Astrocyte of the spinal cord (primary cell): ENCODE data around the gene AMZ1.
"Not testable (repeated sequence)": the region's sequence is repeated elsewhere in the genome, so short reads cannot be mapped to it uniquely, and the experiment has no call there.

Experiments used
- DNase-seq: peaks from one replicate; pipeline ENCODE4 v3.0.0; 2011; ENCODE audit warnings: low read depth, low spot score
- H3K4me3 ChIP-seq: 2 replicates; pipeline ENCODE4 v1.5.1; 2011; ENCODE audit warnings: low read depth, mild to moderate bottlenecking, low read length, moderate library complexity
- in situ Hi-C: cut with HindIII; loops from 2 replicates; pipeline ENCODE4 v1.10.0; 2017; ENCODE audit warnings: low sequenced_read_pairs
- TF ChIP-seq, protein P1 (sequence below): IDR thresholded peaks from 2 replicates; pipeline ENCODE4 v1.5.1; 2012; ENCODE audit warnings: low read depth, mild to moderate bottlenecking, low read length, inconsistent platforms

Gene AMZ1

DNA sequence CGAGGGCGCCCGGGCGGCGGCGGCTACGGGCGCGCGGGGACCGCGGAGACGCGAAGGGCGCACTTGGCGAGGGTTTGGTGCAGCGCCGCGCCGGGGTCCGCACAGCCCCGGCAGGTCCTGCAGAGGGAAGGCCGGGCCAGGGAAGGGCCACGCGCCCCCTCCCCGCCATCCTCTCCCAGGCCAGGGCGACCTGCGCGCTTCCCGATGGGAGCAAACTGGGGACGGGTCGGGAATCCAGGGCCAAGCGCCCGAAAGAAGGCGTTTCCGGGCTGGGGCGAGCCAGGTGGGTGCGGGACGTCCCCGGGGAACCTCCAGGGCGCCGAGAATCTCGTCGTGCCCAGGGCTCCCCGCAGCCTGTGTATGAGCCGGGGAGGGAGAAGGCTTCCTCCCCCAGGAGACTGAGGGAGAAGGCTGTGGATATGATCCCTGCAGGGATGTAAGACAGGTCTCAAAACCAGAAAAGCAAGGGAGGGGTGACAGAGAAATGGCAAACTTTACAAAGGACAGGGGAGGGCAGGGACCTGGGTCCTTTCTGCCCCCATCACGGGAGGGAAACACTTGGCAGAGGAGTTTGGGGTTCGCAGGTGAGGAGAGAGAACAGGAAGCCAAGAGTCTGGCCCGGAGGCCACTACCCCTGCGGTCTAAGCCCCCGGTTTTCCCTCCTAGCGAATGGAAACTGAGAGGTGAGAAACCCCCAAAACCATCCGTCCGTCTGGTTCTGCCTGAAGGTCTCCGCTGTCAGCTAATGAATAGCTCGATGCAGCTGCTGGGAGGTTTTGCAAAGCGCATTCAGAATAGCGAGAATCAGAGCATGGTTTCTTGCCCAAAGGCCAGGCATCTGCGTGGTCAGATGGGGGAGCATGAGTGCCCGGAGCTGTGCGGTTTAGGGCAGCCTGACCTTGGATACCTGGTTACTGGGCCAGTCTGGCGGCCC, 674 bp downstream of the AMZ1 start:
- TF ChIP-seq, protein P1, sequence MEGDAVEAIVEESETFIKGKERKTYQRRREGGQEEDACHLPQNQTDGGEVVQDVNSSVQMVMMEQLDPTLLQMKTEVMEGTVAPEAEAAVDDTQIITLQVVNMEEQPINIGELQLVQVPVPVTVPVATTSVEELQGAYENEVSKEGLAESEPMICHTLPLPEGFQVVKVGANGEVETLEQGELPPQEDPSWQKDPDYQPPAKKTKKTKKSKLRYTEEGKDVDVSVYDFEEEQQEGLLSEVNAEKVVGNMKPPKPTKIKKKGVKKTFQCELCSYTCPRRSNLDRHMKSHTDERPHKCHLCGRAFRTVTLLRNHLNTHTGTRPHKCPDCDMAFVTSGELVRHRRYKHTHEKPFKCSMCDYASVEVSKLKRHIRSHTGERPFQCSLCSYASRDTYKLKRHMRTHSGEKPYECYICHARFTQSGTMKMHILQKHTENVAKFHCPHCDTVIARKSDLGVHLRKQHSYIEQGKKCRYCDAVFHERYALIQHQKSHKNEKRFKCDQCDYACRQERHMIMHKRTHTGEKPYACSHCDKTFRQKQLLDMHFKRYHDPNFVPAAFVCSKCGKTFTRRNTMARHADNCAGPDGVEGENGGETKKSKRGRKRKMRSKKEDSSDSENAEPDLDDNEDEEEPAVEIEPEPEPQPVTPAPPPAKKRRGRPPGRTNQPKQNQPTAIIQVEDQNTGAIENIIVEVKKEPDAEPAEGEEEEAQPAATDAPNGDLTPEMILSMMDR = no peak
- in situ Hi-C loops = no loop called here
- no peak for DNase-seq
- H3K4me3 ChIP-seq = no peak overlapping the region

DNA sequence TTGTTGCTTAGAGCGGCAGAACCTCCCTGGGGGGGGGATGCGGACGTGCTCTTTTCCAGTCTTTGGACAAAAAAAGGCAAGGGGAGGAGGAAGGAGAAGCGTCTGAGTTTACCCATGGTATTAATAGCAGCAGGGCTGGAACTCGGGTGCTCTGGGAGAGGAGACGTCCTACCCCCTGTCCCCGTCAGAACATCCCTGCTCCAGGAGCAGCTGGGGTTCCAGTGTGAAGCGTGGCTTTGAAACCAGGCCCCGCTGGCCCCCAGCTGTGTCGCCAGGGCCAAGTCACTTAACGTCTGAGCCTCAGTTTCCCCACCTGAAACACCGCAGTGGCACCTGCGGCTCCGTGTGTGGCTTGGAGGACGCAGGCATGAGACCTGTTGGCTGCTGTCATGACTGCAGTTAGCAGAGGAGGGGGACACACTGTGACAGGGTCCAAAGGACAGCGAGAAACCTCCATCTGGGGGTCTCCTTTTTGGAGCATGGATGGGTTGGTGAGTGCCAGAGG, 1.4 kb downstream of the AMZ1 start:
- TF ChIP-seq, protein P1 = no peak
- no peak overlapping the region for H3K4me3 ChIP-seq
- in situ Hi-C loops = no loop called here
- DNase-seq = no peak

DNA sequence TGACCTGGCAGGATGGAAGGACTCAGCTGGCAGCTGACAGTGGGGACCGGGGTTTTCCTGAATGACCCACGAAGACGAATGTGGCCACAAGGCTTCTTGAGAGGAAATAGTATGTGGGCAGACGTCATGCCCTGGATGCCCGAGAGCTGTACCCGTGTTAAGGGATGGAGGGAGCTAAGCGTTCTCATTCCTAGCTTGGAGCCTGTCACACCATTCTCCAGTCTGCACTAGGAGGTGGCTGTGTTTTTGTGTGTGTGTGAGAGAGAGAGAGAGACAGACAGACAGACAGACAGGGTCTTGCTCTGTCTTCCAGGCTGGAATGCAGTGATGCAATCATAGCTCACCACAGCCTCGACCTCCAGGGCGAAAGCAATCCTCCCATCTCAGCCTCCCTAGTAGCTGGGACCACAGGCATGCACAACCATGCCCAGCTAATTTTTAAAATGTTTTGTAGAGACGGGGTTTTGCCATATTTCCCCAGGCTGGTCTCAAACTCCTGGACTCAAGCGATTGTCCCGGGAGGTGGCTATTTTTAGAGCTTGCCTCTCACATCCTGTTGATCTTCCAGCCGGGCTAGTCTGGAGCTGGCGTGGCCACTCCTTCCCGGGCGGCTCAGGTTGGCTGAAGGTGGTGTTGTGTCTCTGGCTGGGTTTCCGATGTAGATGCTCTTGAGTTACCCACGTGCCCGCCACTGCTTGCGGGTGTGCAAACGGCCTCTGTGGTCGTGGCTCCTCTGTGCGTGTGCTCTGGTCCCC, 2.1 kb downstream of the AMZ1 start:
- in situ Hi-C loops = no loop called here
- H3K4me3 ChIP-seq = no peak overlapping the region
- peak; percentile 38 for DNase-seq
- TF ChIP-seq, protein P1 = no peak

DNA sequence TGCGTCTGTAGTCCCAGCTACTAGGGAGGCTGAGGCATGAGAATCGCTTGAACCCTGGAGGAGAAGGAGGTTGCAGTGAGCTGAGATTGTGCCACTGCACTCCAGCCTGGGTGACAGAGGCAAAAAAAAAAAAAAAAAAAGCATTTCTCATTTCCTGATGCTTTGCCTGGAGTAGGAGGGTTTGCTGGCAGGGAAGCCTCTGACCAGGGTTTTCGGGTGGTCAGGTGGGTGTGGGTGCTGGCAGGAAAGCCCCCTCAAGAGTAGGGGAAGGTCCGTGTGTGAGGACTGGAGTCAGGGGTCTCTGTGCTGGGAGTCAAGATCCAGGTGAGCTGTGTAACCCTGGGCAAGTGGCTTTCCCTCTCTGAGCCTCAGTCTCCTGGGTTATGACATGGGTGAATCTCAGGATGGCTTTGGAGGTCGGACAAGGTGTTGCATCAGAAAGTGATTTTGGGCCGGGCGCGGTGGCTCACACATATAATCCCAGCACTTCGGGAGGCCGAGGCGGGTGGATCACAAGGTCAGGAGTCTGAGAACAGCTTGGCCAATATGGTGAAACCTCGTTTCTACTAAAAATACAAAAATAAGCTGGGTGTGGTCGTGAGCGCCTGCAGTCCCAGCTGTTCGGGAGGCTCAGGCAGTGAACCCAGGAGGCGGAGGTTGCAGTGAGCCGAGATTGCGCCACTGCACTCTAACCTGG, 3.2 kb downstream of the AMZ1 start:
- DNase-seq = no peak
- no peak overlapping the region for H3K4me3 ChIP-seq
- in situ Hi-C loops = no loop called here
- TF ChIP-seq, protein P1 = no peak

DNA sequence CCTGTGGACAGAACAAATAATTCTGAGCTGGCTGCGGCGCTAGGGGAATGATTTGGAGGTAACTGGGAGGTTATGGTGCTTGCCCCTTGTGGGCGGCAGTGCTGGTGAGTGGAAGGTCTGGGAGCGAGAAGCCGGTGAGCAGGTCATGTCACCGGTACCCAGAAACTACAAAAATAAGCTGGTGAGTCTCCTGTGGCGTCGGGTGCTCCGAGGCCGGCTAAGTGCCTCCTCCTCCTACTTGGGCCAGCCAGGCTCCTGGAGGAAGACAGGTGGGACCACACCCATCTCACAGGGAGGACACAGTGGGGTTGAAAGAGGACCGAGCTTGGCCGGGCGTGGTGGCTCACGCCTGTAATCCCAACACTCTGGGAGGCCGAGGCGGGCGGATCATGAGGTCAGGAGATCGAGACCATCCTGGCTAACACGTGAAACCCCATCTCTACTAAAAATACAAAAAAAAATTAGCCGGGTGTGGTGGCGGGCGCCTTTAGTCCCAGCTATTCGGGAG, 4.0 kb downstream of the AMZ1 start:
- H3K4me3 ChIP-seq, DNase-seq, in situ Hi-C loops: not testable (repeated sequence)

DNA sequence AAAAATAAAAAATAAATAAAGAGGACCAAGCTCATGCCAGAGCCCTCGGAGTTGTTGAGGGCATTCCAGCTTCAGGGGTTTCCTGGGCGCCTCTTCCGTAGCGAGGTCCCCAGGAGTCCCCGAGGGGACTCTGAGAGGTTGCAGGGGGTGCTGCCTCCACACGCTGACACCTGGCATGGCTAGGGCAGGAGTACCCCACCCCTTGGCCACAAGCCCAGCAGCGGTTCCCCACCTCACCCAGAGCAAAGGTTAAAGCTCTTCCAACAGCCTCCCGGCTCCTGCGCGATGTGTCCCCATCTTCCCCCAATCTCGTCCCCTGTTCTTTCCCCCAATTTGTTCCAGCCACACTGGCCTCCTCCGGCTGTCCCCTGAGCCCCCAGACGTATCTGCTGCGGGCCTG, 4.5 kb downstream of the AMZ1 start:
- no peak for DNase-seq
- in situ Hi-C loops = no loop called here
- TF ChIP-seq, protein P1 = no peak
- no peak overlapping the region for H3K4me3 ChIP-seq

DNA sequence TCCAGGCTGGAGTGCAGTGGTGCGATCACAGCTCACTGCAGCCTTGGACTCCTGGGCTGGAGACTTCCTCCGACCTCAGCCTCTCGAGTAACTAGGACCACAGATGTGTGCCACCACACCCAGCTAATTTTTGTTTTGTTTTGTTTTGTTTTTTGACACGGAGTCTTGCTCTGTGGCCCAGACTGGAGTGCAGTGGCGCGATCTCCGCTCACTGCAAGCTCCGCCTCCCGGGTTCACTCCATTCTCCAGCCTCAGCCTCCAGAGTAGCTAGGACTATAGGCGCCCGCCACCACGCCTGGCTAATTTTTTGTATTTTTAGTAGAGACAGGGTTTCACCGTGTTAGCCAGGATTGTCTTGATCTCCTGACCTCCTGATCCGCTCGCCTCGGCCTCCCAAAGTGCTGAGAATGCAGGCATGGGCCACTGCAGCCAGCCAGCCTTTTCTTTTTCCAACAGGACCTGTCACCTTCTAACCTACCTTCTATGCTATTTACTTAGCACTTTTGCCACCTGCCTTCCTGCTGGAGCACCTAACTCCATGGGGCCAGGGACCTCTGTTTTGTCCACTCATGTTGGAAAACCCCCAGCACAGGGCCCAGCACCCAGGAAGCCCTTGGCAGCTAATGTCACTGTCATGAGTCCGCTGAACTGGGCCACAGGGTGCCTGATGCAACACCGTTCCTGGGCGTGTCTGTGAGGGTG, 5.6 kb downstream of the AMZ1 start:
- in situ Hi-C loops, H3K4me3 ChIP-seq, DNase-seq: not testable (repeated sequence)

DNA sequence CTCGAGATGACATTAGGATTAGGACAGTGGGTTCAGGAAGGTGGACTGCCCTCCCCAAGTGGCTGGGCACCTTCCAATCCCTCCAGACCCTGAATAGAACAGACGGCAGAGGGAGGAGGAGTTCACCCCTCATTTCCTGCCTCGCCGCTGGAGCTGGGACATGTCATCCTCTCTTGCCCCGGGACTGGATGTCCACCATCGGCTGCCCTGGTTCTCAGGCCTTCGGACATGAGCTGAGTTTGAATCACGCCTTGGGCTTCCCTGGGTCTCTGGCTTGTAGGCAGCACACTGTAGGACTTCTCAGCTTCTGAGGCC, 6.1 kb downstream of the AMZ1 start:
- in situ Hi-C loops, DNase-seq: not testable (repeated sequence)

More for the DNA sequence above, 6.1 kb downstream of the AMZ1 start:
- not testable (repeated sequence) for H3K4me3 ChIP-seq
